HG02763 (cell line): ENCODE results near the gene CSNK2A3.

ENCODE experiments used
- ATAC-seq: cut with Tn5 transposase; IDR thresholded peaks from one replicate; pipeline ENCODE4 v1.9.1; 2021; ENCODE audit warnings: mild to moderate bottlenecking, moderate library complexity; ENCODE audit not compliant: unreplicated experiment

The CSNK2A3 gene

GRCh38 chr11:11338304-11338703 lies 14.7 kb downstream of the CSNK2A3 start:
- no peak for ATAC-seq

GRCh38 chr11:11336664-11337063 lies 16.4 kb downstream of the CSNK2A3 start:
- no peak for ATAC-seq

- no peak for ATAC-seq
Measured at GRCh38 chr11:11335043-11335442, 18.0 kb downstream of the CSNK2A3 start.

GRCh38 chr11:11334607-11335006 lies 18.4 kb downstream of the CSNK2A3 start:
- no peak for ATAC-seq

- no peak for ATAC-seq
Measured at GRCh38 chr11:11332141-11332710, 20.8 kb downstream of the CSNK2A3 start.

GRCh38 chr11:11329062-11329806 lies 23.8 kb downstream of the CSNK2A3 start:
- no peak for ATAC-seq

GRCh38 chr11:11324090-11324489 lies 29.0 kb downstream of the CSNK2A3 start:
- ATAC-seq, result no peak

- ATAC-seq, result no peak
Measured at GRCh38 chr11:11322101-11322500, 30.9 kb downstream of the CSNK2A3 start.

- no peak for ATAC-seq
Measured at GRCh38 chr11:11320825-11321224, 32.2 kb downstream of the CSNK2A3 start.

- ATAC-seq, result no peak
Measured at GRCh38 chr11:11318961-11319360, 34.1 kb downstream of the CSNK2A3 start.

- ATAC-seq, result no peak
Measured at GRCh38 chr11:11318461-11318860, 34.6 kb downstream of the CSNK2A3 start.

GRCh38 chr11:11316651-11317230 lies 36.3 kb downstream of the CSNK2A3 start:
- ATAC-seq, result no peak

GRCh38 chr11:11313902-11314692 lies 39.0 kb downstream of the CSNK2A3 start:
- ATAC-seq, result no peak

GRCh38 chr11:11313426-11313825 lies 39.6 kb downstream of the CSNK2A3 start:
- ATAC-seq, result no peak

- no peak for ATAC-seq
Measured at GRCh38 chr11:11312738-11313137, 40.3 kb downstream of the CSNK2A3 start.

GRCh38 chr11:11311169-11311568 lies 41.9 kb downstream of the CSNK2A3 start:
- ATAC-seq, result no peak

GRCh38 chr11:11309906-11310305 lies 43.1 kb downstream of the CSNK2A3 start:
- no peak for ATAC-seq

- no peak for ATAC-seq
Measured at GRCh38 chr11:11308249-11308648, 44.8 kb downstream of the CSNK2A3 start.

GRCh38 chr11:11306855-11307254 lies 46.2 kb downstream of the CSNK2A3 start:
- no peak for ATAC-seq

GRCh38 chr11:11304550-11304949 lies 48.5 kb downstream of the CSNK2A3 start:
- no peak for ATAC-seq

- no peak for ATAC-seq
Measured at GRCh38 chr11:11302565-11302964, 50.5 kb downstream of the CSNK2A3 start.
